ENCODE data around the gene STK38. TPM values are rescaled to one million over a fixed set of nuclear protein-coding genes. Genes with fewer than 3 reads are reported as not detected.

Gene STK38
- total RNA-seq, 1 experiment from 2014 or later: 20.1 TPM

GRCh38 chr6:36536873-36537547, 10.3 kb downstream of the STK38 start:
- BruUV-seq (replicated peaks): no TSS peak
- ChIA-PET POLR2A (no interaction called here), CTCF (no interaction called here), RAD21 (ENCODE audit: low non-redundant PET in 1 of 2, low total read pairs in 2 of 2, uncharacterized antibody in 2 of 2, unreplicated experiment in 2 of 2) (no interaction called here)
- Histone ChIP-seq H3K36me3 (ENCODE audit: control insufficient read depth in 1 of 2, insufficient read depth in 2 of 2, low read length in 2 of 2) (peaks cover 0 to 9% of the 10 kb centered on the region in 2 experiments; a peak in 2 of 4 replicates), H2AFZ (ENCODE audit: low read depth, low read length, poor library complexity, severe bottlenecking) (no peak overlapping the region), H3K9ac (ENCODE audit: low read length) (no peak overlapping the region), H3K79me2 (ENCODE audit: insufficient read depth, low read length) (peaks cover 10% of the 10 kb centered on the region), H4K20me1 (ENCODE audit: insufficient read depth) (0 out of 2 replicates have a peak, but pooled peaks cover 3% of the 10 kb centered on the region), H3K9me3 (ENCODE audit: control insufficient read depth in 1 of 2, insufficient read depth in 1 of 2, low read depth in 1 of 2, low read length in 2 of 2) (no peaks in the 10 kb centered on the region), H3K27me3 (ENCODE audit: insufficient read depth, low read length) (no peaks in the 10 kb centered on the region), H3K4me3 (replicated peaks in 1 of 2; ENCODE audit: low read depth in 1 of 2, low read length in 2 of 2) (no peak overlapping the region), H3K4me1 (ENCODE audit: control insufficient read depth in 1 of 2, insufficient read depth in 2 of 2, low read length in 2 of 2) (no peaks in the 10 kb centered on the region), H3K27ac (ENCODE audit: low read depth, low read length) (no peak overlapping the region), H3K4me2 (ENCODE audit: low read length) (no peak overlapping the region), H3K9me2 (ENCODE audit: insufficient read depth) (no peaks in the 10 kb centered on the region)
- intact Hi-C loops (cut with micrococcal nuclease): no loop called here
- TF ChIP-seq SP1 (IDR thresholded peaks at IDR 0.05; ENCODE audit: low read depth) (no peak), POLR2A (IDR thresholded peaks at IDR 0.05; ENCODE audit: borderline replicate concordance, extremely low read depth, insufficient read depth, insufficient read length) (no peak), FOSL1 (IDR thresholded peaks at IDR 0.05; ENCODE audit: low read depth) (no peak), SRF (IDR thresholded peaks at IDR 0.05; ENCODE audit: low read depth) (no peak)
- DNase-seq (ENCODE audit: low read depth, low spot score) (no peak), ATAC-seq (no peak)

- Histone ChIP-seq H3K27ac (ENCODE audit: low read depth, low read length) (no peak overlapping the region), H3K9me3 (ENCODE audit: control insufficient read depth in 1 of 2, insufficient read depth in 1 of 2, low read depth in 1 of 2, low read length in 2 of 2) (no peaks in the 10 kb centered on the region), H3K4me3 (replicated peaks in 1 of 2; ENCODE audit: low read depth in 1 of 2, low read length in 2 of 2) (no peak overlapping the region), H3K9ac (ENCODE audit: low read length) (no peak overlapping the region), H2AFZ (ENCODE audit: low read depth, low read length, poor library complexity, severe bottlenecking) (no peak overlapping the region), H3K4me1 (ENCODE audit: control insufficient read depth in 1 of 2, insufficient read depth in 2 of 2, low read length in 2 of 2) (no peaks in the 10 kb centered on the region), H3K36me3 (ENCODE audit: control insufficient read depth in 1 of 2, insufficient read depth in 2 of 2, low read length in 2 of 2) (0 out of 4 replicates have a peak, but pooled peaks cover 0 to 3% of the 10 kb centered on the region in 2 experiments), H3K9me2 (ENCODE audit: insufficient read depth) (no peaks in the 10 kb centered on the region), H3K4me2 (ENCODE audit: low read length) (no peak overlapping the region), H3K27me3 (ENCODE audit: insufficient read depth, low read length) (no peaks in the 10 kb centered on the region), H3K79me2 (ENCODE audit: insufficient read depth, low read length) (peaks cover 14% of the 10 kb centered on the region; the same call in 1 of the 2 replicates), H4K20me1 (ENCODE audit: insufficient read depth) (peaks cover 12% of the 10 kb centered on the region; the same call in 1 of the 2 replicates)
- ChIA-PET CTCF (no interaction called here), RAD21 (ENCODE audit: low non-redundant PET in 1 of 2, low total read pairs in 2 of 2, uncharacterized antibody in 2 of 2, unreplicated experiment in 2 of 2) (no interaction called here), POLR2A (no interaction called here)
- no peak for DNase-seq (ENCODE audit: low read depth, low spot score)
- intact Hi-C loops (cut with micrococcal nuclease): no loop called here
- no peak for ATAC-seq
- TF ChIP-seq YY1 (IDR thresholded peaks at IDR 0.05; ENCODE audit: extremely low read depth, insufficient replicate concordance, low read depth, low read length) (no peak), SIN3A (IDR thresholded peaks at IDR 0.05; ENCODE audit: low read depth) (no peak), TCF7L2 (IDR thresholded peaks at IDR 0.05; ENCODE audit: borderline replicate concordance, extremely low read depth, insufficient read depth, insufficient read length) (no peak), SRF (IDR thresholded peaks at IDR 0.05; ENCODE audit: low read depth) (no peak), REST (IDR thresholded peaks at IDR 0.05; ENCODE audit: low read depth) (no peak), ELF1 (IDR thresholded peaks at IDR 0.05; ENCODE audit: borderline replicate concordance, low read depth) (no peak), ZFX (IDR thresholded peaks at IDR 0.05) (no peak), EZH2 (IDR thresholded peaks at IDR 0.05) (no peak), RAD21 (IDR thresholded peaks at IDR 0.05; ENCODE audit: low read depth) (no peak), MAX (IDR thresholded peaks at IDR 0.05) (no peak), POLR2A (IDR thresholded peaks at IDR 0.05; ENCODE audit: borderline replicate concordance, extremely low read depth, insufficient read depth, insufficient read length) (no peak), SP1 (IDR thresholded peaks at IDR 0.05; ENCODE audit: low read depth) (no peak), POLR2AphosphoS5 (IDR thresholded peaks at IDR 0.05; ENCODE audit: low read depth, low read length) (no peak), FOSL1 (IDR thresholded peaks at IDR 0.05; ENCODE audit: low read depth) (no peak)
- BruUV-seq (replicated peaks): no TSS peak
These were observed 14.0 kb downstream of the STK38 start for GRCh38 chr6:36533321-36533720.

Measured in HCT116 (cell line).